AG09309 (cell line): ENCODE results near the gene TMEM167B.

Experiments
- DNase-seq: peaks from one replicate; pipeline ENCODE4 v3.0.0-alpha.2; 2010; ENCODE audit warnings: low read depth
- H3K4me3 ChIP-seq: 2 replicates; pipeline ENCODE4 v1.5.1; 2011; ENCODE audit warnings: mild to moderate bottlenecking, low read depth, low read length, moderate library complexity; ENCODE audit not compliant: control insufficient read depth
- TF ChIP-seq, protein P1 (sequence below): IDR thresholded peaks from 2 replicates; pipeline ENCODE4 v1.5.1; 2011; ENCODE audit warnings: mild to moderate bottlenecking, low read depth, low read length, inconsistent platforms; ENCODE audit not compliant: insufficient read depth, control insufficient read depth; ENCODE audit errors: missing control alignments

The TMEM167B gene

DNA sequence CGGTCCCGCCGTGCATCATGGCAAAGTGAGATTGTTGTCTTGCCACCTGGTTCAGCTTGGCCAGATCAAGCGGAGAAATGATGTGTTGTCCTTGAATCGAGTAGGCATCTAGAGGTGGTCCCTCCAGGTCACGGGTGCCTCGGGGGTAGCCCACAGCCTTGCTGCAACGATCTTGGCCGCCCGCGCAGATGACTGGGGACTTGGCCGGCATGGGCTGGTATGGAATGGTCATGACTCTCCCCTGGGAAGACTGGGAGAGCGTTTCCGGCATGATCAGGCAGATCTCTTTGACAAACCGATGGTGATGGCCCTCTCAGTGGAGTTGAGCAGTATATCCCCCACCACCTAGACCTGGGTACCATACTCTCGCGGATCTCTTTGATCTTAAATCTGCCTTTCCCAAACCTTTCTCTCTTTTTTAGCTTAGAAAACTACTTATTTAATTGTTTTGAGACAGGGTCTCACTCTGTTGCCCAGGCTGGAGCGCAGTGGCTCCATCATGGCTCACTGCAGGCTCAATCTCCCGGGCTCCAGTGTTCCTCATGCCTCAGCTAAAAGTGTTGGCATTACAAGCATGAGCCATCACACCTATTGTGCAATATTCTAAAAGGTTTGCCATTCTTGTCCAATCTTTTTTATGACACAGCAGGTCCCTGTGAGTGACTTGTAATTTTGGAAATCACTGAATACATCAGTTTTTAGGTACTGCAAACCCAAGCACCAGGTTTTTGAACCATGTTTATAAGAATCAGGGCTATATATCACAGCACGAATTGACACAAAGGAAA, 14.0 kb downstream of the TMEM167B start:
- H3K4me3 ChIP-seq: no peak overlapping the region
- TF ChIP-seq, protein P1, sequence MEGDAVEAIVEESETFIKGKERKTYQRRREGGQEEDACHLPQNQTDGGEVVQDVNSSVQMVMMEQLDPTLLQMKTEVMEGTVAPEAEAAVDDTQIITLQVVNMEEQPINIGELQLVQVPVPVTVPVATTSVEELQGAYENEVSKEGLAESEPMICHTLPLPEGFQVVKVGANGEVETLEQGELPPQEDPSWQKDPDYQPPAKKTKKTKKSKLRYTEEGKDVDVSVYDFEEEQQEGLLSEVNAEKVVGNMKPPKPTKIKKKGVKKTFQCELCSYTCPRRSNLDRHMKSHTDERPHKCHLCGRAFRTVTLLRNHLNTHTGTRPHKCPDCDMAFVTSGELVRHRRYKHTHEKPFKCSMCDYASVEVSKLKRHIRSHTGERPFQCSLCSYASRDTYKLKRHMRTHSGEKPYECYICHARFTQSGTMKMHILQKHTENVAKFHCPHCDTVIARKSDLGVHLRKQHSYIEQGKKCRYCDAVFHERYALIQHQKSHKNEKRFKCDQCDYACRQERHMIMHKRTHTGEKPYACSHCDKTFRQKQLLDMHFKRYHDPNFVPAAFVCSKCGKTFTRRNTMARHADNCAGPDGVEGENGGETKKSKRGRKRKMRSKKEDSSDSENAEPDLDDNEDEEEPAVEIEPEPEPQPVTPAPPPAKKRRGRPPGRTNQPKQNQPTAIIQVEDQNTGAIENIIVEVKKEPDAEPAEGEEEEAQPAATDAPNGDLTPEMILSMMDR: no peak
- no peak for DNase-seq

DNA sequence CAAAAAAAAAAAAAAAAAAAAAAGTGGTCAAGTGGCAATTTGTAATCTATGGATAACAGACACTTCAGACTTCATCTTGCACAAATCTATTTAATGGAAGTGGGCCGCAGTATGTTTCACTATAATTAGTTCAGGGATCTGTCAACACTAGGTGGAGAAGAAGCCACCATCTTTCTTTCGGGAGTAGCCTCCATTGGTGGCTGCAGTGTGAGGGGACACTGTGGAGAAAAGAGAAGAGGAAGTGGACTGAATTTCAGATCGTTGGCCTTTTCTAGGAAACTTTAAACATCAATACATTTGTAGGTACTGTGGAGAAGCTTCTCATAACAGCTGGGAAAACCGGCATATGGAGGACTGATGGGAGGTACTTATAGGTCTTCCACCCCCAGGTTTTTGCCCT, 15.3 kb downstream of the TMEM167B start:
- H3K4me3 ChIP-seq: no peak overlapping the region
- TF ChIP-seq, protein P1: no peak
- no peak for DNase-seq

DNA sequence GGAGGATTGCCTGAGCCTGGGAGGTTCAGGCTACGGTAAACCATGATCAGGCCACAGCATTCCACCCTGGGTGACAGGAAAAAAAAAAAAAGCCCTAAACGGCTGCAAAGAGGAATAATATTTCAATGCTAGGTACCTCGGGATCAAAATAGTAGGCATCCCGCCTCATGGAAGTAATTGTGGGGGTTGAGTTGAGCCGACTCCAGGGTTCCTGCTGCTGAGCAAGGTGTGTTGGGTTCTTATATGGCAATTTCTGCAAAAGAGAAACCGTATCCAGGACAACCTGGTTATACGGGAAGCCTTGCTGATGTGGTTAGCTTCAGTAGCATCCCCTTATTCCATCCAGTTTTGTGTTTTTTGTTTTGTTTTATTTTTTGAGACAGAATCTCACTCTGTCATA, 17.2 kb downstream of the TMEM167B start:
- TF ChIP-seq, protein P1: no peak
- DNase-seq: no peak
- H3K4me3 ChIP-seq: no peak overlapping the region

DNA sequence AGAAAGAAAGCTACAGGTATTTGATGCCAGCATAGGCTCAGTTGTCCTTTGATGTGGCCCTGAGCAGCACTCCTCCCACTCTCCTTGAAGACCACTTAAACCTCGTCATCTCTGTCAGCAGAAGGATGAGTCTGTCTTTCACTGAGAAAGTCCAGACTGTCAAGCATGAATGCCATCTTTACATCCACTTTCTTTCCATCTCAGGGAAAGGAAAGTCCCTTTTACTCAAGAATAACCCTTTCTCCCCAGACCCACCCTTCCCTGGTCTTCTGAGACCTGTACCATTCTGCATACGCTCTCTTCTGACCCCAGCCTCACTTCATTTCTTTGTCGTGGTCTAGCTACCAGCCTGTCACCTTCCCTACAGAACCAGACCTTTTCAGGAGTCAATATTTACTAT, 19.3 kb downstream of the TMEM167B start:
- no peak for DNase-seq
- TF ChIP-seq, protein P1: no peak

DNA sequence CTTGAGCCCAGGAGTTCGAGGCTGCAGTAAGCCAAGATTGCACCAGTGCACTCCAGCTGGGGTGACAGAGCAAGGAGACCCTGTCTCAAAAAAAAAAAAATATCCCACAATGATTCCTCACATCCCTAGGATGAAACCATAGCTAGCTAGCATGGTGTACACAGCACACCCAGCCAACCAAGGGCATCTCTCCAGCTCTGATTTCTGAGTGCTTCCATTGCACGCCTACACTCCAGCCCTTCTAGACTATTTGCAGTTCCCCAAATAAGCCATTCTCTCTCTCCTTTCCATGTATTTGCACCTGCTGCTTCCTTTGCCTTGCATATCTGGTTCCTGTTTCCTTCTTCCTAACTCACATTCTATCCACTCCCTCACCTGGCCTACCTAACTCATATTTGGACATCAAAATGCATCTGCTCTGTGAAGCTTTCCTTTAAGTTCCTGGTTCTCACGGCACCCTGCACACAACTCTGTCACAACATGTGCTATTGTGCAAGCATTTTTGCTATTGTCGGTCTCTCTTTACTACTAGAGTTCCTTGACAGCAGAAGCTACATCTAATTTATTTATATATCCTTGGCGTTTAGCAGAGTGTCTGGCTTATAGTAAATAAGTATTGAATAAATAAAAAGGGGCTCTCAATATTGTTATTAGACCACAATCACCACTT, 21.0 kb downstream of the TMEM167B start:
- TF ChIP-seq, protein P1: no peak
- DNase-seq: no peak
- no peak overlapping the region for H3K4me3 ChIP-seq

More for the DNA sequence above, 19.3 kb downstream of the TMEM167B start:
- H3K4me3 ChIP-seq: no peak overlapping the region

DNA sequence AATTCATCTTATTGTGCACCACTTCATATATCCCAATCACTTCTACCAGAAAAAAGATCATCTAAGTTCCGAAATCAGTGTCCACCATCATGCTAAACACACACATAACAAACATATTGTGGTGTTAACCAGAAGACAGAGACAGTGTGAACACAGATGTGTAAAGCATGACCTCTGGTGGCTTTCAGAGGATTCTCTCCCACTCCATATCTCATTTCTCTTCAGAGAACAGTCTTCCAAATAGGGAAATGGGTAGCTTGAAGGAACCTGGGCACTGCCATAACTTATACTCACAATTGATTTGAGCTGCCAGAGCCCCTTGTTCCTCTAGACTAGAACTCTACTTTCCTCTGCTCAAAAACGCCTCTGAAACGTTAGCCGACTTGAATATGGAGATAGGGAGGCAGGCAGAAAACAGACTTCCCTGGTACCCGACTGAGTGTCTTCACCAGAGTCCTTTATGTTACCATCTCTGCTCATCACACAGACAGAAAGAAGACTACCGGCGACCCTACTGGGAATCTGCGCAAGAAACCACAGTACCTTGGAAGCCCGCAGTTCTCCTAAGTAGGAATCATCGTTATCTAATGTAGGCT, 21.6 kb downstream of the TMEM167B start:
- no peak for DNase-seq
- peak overlapping the region; percentile 25; the same call in 1 of the 2 replicates for H3K4me3 ChIP-seq
- TF ChIP-seq, protein P1: peak; percentile 33
